A549 treated with Hydrocortisone at 1 μM for 4 hours (cell line): ENCODE results near the gene ITPRIPL2. TPM values are rescaled to one million over a fixed set of nuclear protein-coding genes. Genes with fewer than 3 reads are reported as not detected.

Experiments used
- total RNA-seq: library from RNA; stranded (reverse); fragments of 200-300 nt; extraction: Qiagen RNA extraction; gene quantifications from 5 replicates; pipeline ENCODE4 v1.2.3, GENCODE V29; 2022

Gene ITPRIPL2
- total RNA-seq = 12.0 to 15.9 TPM (median 15.2 TPM) in 5 replicates

GRCh38 chr16:19113577-19114358, at the start of gene ITPRIPL2:
Gene ITPRIPL2, plus strand, starts transcription at chr16:19113964. Its CDS starts 498 bp downstream, at chr16:19114462.

GRCh38 chr16:19067349-19068236, 46.2 kb upstream of the ITPRIPL2 start, which contains the start of gene COQ7:
Gene COQ7, plus strand, starts transcription at chr16:19067614. Its CDS starts 51 bp downstream, at chr16:19067665.

DNA sequence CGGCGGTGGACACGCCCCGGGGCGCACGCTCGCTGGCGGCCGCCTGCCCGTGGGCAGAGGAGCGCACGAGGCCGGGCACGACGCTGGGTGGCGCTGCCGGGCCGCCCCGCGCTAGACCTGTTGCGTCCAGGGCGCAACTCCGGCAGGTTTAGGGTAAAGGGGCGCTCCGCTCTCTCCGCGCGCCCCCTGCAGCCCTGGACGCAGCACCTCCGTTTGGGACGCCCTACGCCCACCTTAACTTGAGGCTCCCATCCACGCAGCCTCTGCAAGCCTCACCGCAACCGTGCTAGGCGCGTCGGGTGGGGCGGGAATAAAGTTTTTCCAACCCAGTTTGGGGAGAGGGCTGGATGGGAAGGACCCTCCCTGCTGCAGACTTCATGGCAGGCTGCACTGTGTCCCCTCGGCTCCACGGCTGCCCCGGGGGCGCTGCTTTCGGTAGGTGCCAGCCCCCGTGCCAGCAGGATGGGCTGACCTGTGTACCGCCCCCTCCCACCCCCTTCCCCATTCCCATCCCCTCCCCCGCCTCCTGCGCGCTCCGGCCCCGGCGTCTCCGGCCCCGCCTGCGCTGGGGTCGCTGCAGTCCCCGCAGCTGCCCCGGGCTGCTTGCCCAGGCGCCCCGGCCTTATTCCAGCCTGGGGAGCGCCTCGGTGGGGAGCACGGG, 54.1 kb downstream of the ITPRIPL2 start, which contains the start of gene SYT17:
SYT17 (plus strand) TSS at position 531 of the 661 bp plus-strand sequence. CDS start 407 bp downstream, outside the sequence.

Other genes starting within 250 kb of the ITPRIPL2 start
- gene SMG1, start 187.6 kb upstream of the ITPRIPL2 start, total RNA-seq = 12.8 to 23.8 TPM (median 19.3 TPM) in 5 replicates
- 5.2 to 7.6 TPM (median 6.9 TPM) in 5 replicates for gene TMC7, start 130.0 kb upstream of the ITPRIPL2 start, total RNA-seq
- gene COQ7, start 46.4 kb upstream of the ITPRIPL2 start, total RNA-seq = 21.5 to 25.5 TPM (median 24.3 TPM) in 5 replicates
- gene SYT17, start 54.3 kb downstream of the ITPRIPL2 start, total RNA-seq = 9.9 to 13.8 TPM (median 12.6 TPM) in 5 replicates
- 0.06 to 0.13 TPM (median 0.07 TPM) in 5 replicates for gene CLEC19A, start 171.8 kb downstream of the ITPRIPL2 start, total RNA-seq